NCI-H345 treated with DMSO at 0.1 percent for 48 hours (cell line): ENCODE results near the gene SBNO2.
"Not testable (repeated sequence)": the region's sequence is repeated elsewhere in the genome, so short reads cannot be mapped to it uniquely, and the experiment has no call there.

Experiments
- DNase-seq: peaks from one replicate; lab custom pipeline; 2025; ENCODE audit not compliant: unreplicated experiment; lab: John Stamatoyannopoulos, UW

Gene SBNO2

DNA sequence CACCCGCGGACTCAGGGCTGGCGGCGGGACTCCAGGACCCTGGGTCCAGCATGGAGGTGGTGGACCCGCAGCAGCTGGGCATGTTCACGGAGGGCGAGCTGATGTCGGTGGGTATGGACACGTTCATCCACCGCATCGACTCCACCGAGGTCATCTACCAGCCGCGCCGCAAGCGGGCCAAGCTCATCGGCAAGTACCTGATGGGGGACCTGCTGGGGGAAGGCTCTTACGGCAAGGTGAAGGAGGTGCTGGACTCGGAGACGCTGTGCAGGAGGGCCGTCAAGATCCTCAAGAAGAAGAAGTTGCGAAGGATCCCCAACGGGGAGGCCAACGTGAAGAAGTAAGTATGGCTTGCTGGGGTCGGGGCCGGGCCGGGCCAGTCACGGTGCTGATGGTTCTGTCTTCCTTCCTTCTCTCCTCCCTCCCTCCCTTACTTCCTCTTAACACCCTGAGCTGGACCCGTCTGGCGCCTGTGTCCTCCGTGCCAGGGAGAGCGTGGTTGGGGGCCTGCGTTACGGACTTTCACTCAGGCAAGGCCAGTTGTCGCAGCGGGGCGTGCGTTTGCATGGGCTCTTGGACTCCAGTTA, 32.9 kb upstream of the SBNO2 start:
- DNase-seq = no peak

DNA sequence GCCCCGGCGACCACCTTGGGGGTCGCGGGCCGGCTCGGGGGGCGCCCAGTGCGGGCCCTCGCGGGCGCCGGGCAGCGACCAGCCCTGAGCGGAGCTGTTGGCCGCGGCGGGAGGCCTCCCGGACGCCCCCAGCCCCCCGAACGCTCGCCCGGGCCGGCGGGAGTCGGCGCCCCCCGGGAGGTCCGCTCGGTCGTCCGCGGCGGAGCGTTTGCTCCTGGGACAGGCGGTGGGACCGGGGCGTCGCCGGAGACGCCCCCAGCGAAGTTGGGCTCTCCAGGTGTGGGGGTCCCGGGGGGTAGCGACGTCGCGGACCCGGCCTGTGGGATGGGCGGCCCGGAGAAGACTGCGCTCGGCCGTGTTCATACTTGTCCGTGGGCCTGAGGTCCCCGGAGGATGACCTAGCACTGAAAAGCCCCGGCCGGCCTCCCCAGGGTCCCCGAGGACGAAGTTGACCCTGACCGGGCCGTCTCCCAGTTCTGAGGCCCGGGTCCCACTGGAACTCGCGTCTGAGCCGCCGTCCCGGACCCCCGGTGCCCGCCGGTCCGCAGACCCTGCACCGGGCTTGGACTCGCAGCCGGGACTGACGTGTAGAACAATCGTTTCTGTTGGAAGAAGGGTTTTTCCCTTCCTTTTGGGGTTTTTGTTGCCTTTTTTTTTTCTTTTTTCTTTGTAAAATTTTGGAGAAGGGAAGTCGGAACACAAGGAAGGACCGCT, 32.2 kb upstream of the SBNO2 start:
- DNase-seq = no peak

DNA sequence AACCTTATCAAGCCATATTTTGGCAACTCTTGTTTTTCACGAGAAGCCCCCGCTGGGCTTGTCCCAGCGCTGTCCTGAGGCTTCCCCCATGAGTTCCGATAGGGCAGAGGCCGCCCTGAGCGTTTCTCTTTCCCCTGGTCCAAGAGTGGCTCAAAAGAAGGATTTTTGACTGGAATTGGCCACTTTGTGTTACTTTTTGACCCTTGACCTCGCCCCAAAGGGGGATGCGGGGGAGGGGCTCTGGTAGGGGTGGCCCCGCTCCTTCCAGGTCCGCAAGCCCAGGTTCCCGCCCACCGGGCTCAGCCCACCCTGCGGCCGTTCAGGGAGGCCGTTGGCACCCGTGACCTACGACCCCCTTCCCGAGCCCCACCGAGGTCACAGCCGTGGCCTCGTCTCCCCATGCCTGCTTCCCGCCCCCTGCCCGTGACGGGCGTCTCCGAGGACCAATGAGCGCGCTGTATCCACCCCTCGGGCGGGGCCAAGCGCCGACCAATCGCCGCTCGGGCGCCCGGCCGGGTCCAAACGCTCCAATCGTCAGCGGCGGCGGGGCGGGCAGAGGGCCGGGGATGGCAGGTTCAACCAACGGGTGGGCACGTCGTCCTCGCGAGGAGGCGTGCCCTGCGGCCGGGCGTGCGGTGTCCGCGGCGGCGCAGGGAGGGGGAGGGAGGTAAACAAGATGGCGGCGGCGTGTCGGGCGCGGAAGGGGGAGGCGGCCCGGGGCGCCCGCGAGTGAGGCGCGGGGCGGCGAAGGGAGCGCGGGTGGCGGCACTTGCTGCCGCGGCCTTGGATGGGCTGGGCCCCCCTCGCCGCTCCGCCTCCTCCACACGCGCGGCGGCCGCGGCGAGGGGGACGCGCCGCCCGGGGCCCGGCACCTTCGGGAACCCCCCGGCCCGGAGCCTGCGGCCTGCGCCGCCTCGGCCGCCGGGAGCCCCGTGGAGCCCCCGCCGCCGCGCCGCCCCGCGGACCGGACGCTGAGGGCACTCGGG, 31.3 kb upstream of the SBNO2 start, which contains the start of gene STK11:
STK11 (plus strand) TSS at position 665 of the 986 bp plus-strand sequence. CDS start 1,136 bp downstream, outside the sequence.
- peak; percentile 90 for DNase-seq

GRCh38 chr19:1200614-1201013, 26.5 kb upstream of the SBNO2 start:
- DNase-seq = not testable (repeated sequence)

GRCh38 chr19:1199531-1199930, 25.5 kb upstream of the SBNO2 start:
- no peak for DNase-seq

DNA sequence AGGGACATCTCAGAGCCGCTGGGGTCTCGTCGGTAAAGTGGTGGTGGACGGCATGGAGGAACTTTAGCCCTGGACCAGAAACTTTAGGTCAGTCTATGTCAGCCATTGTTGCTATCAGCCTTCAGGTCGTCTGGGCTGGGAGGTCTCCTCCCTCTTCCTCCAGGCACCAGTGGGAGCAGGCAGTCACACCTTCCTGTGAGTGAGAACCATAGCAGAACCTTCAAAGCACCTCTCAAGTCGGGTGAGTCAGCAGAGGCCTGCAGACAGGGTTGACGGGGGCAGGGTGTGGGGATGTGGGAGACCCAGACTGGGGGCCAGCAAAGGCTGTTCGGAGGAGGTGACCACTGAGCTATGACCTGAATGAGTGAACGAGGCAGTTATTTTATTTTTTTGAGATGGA, 15.4 kb upstream of the SBNO2 start:
- DNase-seq = no peak

DNA sequence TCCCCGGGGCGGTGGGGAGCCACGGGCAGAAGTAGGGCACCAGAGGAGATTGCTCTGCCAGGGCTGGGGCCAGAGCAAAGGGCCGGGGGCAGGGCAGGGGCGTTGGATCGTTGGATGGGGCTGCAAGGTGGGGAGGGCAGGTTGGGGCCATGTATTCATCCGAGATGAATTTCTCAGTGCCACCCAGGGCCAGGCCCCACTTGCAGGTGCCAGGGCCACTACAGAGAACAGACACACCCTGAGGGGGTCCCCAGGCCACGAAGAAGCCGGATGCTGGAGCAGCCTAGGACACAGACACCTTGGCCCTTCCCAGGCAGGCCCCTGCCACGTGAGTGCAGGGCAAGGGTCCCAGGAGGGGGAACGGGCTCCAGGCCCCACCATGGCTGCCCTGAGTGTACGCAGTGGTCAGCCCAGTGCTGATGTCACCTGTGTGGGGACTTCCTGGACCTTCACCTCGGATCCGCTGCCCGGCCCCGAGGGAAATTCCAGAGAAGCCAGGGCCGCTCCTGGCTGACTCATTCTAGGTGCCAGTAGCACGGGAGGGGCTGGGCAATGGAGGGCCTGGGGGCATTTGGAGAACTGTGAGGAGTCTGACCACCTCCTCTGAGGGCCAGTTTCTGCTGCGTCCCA, 9.6 kb upstream of the SBNO2 start:
- DNase-seq = no peak

DNA sequence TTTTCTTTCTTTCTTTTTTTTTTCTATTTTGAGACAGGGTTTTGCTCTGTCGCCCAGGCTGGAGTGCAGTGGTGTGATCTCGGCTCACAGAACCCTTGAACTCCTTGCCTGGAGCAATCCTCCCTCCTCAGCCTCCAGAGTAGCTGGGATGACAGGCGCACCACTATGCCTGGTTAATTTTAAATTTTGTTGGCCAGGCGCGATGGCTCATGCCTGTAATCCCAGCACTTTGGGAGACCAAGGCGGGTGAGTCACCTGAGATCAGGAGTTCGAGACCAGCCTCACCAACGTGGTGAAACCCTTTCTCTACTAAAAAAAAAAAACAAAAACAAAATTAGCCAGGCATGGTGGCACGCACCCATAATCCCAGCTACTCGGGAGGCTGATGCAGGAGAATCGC, 8.7 kb upstream of the SBNO2 start:
- DNase-seq = no peak

DNA sequence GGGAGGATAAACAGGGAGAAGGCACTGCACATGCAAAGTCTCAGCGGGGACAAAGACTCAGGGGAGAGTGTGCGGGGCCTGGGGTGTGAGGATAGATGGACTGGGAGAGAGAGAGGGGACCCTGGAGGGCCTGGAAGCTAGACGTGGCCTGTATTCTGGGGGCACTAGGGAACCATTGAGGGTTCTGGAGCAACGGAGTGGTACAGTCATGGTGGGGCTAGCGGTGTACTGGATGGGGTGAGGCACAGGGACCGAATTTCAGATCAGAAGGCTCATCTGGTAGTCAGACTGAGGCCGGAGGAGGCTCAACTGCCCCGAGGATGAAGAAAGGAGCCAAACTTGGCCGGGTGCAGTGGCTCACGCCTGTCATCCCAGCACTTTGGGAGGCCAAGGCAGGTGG, 8.0 kb upstream of the SBNO2 start:
- DNase-seq = no peak

- no peak for DNase-seq
Measured at GRCh38 chr19:1181606-1182005, 7.5 kb upstream of the SBNO2 start.

- DNase-seq = no peak
Measured at GRCh38 chr19:1177322-1178114, 3.5 kb upstream of the SBNO2 start.

GRCh38 chr19:1173159-1173844, 766 bp downstream of the SBNO2 start:
- no peak for DNase-seq

DNA sequence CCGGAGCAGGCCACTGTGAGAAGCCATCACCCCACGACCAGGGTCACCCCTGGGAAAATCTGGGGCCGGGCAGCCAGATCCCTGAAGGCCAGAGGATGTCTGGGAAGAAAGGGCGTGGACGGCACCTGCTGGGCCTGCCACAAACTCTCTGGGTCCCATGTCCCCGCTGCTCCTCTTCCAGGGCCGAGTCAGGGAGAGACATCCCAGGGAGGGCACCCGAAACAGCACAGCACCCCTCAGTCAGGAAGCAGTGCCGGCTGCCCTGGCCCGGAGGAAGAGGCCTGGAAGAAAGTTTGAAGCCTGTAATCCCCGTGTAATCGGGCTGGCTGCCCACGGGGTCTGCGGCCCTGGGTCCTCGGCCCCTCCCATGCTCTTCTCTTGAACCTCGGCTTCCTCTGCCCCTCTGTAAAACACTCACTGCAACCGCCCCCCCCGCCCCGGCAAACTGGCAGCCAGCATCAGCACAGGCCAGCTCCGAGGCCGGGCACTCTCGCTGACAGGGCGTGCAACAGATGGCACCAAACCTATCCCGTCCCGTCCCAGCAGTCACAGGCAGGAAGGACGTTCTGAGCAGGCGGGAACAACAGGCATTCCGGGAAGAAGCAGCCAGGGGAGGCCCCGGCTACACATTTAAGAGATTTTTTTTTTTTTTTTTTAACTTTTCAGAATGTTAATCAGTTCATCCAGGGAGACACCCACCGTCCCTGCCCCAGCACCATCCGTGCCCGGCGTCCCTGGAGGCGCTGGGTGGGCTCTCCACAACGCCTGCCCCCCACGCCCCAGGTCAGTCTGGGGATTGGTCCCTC, 1.5 kb downstream of the SBNO2 start:
- DNase-seq = no peak

GRCh38 chr19:1171755-1172352, 2.2 kb downstream of the SBNO2 start:
- DNase-seq = peak; percentile 24

- no peak for DNase-seq
Measured at GRCh38 chr19:1170938-1171754, 2.9 kb downstream of the SBNO2 start.

DNA sequence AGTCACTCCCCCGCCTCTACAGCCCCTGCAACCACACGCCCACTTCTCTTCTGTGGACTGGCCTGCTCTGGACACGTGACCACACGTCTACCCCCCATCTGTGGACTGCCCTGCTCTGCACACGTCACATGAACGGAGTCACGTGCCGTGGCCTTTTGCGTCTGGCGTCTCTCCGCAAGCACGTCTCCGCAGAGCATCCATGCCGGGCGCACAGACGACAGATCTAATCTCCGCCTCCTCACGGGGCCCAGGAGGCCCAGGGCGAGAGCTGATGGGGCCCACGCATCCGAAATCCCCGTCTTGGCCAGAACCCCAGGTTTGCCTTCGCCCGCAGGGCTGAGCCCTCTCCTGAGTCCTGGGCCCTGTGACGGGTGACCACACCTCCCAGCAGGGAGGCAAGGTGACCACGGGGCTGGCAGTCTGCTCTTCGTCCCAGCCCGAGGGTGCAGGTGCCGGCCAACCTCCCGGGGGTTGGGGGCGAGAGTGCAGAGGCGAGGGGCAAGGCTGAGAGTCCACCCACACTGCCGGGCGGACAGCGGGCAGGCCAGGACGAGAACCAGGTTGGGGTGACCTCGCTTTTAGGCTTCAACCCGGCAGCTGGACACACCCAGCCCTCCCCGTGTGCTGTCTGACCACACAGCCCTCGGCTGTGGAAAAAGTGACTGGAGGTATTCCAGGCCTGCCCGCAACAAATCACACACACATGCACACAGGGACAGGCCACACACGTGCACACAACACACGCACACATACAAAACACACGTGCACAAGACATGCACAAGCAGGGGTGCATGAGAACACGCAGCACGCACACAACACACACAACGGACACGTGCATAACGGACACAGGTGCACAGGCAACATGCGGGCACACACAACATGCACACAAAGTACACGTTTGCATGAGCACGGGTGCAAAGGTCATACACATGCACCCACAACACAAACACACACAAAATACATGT, 3.9 kb downstream of the SBNO2 start:
- no peak for DNase-seq

DNA sequence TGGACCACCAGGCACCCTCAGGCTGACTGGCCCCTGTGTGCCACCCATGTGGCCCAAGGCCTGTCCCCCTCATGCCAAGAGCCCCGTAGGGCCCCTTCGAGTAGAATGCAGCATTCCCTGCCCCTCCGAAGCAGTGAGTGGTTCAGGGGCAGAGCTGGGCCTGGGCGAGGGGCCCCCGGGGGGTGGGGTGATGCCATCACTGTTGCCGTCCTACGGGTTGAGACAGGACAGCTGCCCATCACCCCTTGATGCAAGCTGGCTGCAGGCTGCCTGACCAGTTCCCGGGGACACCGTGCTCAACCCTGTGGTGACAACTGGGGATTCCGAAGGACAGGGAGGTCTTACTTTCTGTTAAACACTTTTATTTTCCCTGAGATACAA, 4.7 kb downstream of the SBNO2 start:
- DNase-seq = no peak
